ENCODE results near the gene SLC10A7.

DNA sequence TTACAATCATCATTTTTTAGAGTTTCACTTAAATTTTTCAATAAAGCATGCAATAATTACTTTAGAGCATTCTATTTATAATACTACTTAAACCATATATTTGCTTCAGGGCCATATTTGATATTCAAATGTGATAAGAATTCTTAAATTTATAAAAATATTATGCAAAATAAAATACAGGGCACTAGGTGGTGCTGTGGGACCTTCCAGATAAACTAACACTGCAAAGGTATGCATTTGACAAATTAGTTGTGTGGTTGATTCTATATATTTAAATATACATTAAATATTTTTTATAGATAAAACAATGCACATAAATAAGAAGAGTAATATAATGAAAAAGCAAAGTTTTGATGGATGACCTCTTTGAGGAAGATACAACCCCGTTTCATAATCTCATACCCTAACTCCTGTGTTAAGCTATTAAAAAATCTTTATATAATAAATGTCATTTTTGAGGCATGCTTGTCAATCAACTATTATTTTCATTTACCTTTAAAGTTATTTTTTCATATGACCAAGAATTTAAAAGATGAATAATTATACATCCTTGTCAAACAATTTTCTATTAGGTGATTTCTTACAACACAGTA lies 179.0 kb downstream of the SLC10A7 start:
- TF ChIP-seq BACH2 (CRISPR knock-in tag; IDR thresholded peaks at IDR 0.05; ENCODE audit: borderline replicate concordance) (no peak), ZC3H10 (CRISPR knock-in tag; IDR thresholded peaks at IDR 0.05) (no peak), ISL1 (CRISPR knock-in tag; IDR thresholded peaks at IDR 0.05) (no peak), SNAI2 (CRISPR knock-in tag; IDR thresholded peaks at IDR 0.05) (no peak), RARB (CRISPR knock-in tag; IDR thresholded peaks at IDR 0.05) (no peak)
- TF ChIP-seq, protein P1, sequence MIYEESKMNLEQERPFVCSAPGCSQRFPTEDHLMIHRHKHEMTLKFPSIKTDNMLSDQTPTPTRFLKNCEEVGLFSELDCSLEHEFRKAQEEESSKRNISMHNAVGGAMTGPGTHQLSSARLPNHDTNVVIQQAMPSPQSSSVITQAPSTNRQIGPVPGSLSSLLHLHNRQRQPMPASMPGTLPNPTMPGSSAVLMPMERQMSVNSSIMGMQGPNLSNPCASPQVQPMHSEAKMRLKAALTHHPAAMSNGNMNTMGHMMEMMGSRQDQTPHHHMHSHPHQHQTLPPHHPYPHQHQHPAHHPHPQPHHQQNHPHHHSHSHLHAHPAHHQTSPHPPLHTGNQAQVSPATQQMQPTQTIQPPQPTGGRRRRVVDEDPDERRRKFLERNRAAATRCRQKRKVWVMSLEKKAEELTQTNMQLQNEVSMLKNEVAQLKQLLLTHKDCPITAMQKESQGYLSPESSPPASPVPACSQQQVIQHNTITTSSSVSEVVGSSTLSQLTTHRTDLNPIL (CRISPR knock-in tag; IDR thresholded peaks at IDR 0.05; ENCODE audit: low read depth), result no peak
- TF ChIP-seq, protein P2, sequence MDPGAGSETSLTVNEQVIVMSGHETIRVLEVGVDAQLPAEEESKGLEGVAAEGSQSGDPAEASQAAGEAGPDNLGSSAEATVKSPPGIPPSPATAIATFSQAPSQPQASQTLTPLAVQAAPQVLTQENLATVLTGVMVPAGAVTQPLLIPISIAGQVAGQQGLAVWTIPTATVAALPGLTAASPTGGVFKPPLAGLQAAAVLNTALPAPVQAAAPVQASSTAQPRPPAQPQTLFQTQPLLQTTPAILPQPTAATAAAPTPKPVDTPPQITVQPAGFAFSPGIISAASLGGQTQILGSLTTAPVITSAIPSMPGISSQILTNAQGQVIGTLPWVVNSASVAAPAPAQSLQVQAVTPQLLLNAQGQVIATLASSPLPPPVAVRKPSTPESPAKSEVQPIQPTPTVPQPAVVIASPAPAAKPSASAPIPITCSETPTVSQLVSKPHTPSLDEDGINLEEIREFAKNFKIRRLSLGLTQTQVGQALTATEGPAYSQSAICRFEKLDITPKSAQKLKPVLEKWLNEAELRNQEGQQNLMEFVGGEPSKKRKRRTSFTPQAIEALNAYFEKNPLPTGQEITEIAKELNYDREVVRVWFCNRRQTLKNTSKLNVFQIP (CRISPR knock-in tag; IDR thresholded peaks at IDR 0.05; ENCODE audit: borderline replicate concordance, low read depth), result no peak
- TF ChIP-seq, protein P3, sequence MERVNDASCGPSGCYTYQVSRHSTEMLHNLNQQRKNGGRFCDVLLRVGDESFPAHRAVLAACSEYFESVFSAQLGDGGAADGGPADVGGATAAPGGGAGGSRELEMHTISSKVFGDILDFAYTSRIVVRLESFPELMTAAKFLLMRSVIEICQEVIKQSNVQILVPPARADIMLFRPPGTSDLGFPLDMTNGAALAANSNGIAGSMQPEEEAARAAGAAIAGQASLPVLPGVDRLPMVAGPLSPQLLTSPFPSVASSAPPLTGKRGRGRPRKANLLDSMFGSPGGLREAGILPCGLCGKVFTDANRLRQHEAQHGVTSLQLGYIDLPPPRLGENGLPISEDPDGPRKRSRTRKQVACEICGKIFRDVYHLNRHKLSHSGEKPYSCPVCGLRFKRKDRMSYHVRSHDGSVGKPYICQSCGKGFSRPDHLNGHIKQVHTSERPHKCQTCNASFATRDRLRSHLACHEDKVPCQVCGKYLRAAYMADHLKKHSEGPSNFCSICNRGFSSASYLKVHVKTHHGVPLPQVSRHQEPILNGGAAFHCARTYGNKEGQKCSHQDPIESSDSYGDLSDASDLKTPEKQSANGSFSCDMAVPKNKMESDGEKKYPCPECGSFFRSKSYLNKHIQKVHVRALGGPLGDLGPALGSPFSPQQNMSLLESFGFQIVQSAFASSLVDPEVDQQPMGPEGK (CRISPR knock-in tag; IDR thresholded peaks at IDR 0.05; ENCODE audit: borderline replicate concordance), result no peak
